Epithelial cell of esophagus (primary cell): ENCODE data around the gene NKX2-2.

Experiments
- DNase-seq: peaks from one replicate; pipeline ENCODE4 v3.0.0; 2010; ENCODE audit warnings: low read depth
- H3K4me3 ChIP-seq: 2 replicates; pipeline ENCODE4 v1.5.1; 2011; ENCODE audit warnings: mild to moderate bottlenecking, low read length, control low read depth
- CTCF ChIP-seq: IDR thresholded peaks from 2 replicates; pipeline ENCODE4 v1.5.1; 2011; ENCODE audit warnings: low read depth, mild to moderate bottlenecking, low read length, control low read depth, inconsistent platforms; ENCODE audit not compliant: insufficient read depth; ENCODE audit errors: missing control alignments

NKX2-2 gene

GRCh38 chr20:21508230-21509078, 5.4 kb downstream of the NKX2-2 start:
- H3K4me3 ChIP-seq, result no peak overlapping the region

GRCh38 chr20:21507400-21508229, 6.2 kb downstream of the NKX2-2 start:
- no peak for TF ChIP-seq CTCF
- H3K4me3 ChIP-seq, result no peak overlapping the region
- DNase-seq, result no peak

More at GRCh38 chr20:21508230-21509078, 5.4 kb downstream of the NKX2-2 start:
- TF ChIP-seq CTCF, result no peak
- no peak for DNase-seq

- peak overlapping the region; percentile 42 for H3K4me3 ChIP-seq
- peak; percentile 29 for TF ChIP-seq CTCF
- peak; percentile 62 for DNase-seq
Measured at GRCh38 chr20:21505810-21506530, 7.9 kb downstream of the NKX2-2 start.

GRCh38 chr20:21505161-21505809, 8.6 kb downstream of the NKX2-2 start:
- H3K4me3 ChIP-seq, result peak overlapping the region; percentile 42
- DNase-seq, result peak; percentile 63
- peak; percentile 94 for TF ChIP-seq CTCF

GRCh38 chr20:21504323-21504722, 9.5 kb downstream of the NKX2-2 start:
- H3K4me3 ChIP-seq, result no peak overlapping the region
- no peak for DNase-seq
- no peak for TF ChIP-seq CTCF

GRCh38 chr20:21503345-21503744, 10.5 kb downstream of the NKX2-2 start:
- no peak for TF ChIP-seq CTCF
- DNase-seq, result no peak
- H3K4me3 ChIP-seq, result no peak overlapping the region
